Progenitor cell of endocrine pancreas (in vitro differentiated cells): Measurements from ENCODE around the gene CAP1. TPM values are rescaled to one million over a fixed set of nuclear protein-coding genes. Genes with fewer than 3 reads are reported as not detected.

ENCODE experiments used
- DNase-seq: peaks from one replicate; pipeline ENCODE4 v3.0.0; 2021; ENCODE audit warnings: low spot score; ENCODE audit not compliant: unreplicated experiment
- H3K27ac Mint-ChIP-seq: 2 replicates; pipeline ENCODE4 v1.8.0; 2021; ENCODE audit warnings: mild to moderate bottlenecking, moderate library complexity, mixed read lengths
- H3K27me3 Mint-ChIP-seq: 2 replicates; pipeline ENCODE4 v1.8.0; 2021; ENCODE audit warnings: mixed read lengths
- H3K36me3 Mint-ChIP-seq: 2 replicates; pipeline ENCODE4 v1.8.0; 2022; ENCODE audit warnings: mixed read lengths; ENCODE audit not compliant: insufficient read depth
- H3K4me1 Mint-ChIP-seq: 2 replicates; pipeline ENCODE4 v1.8.0; 2021; ENCODE audit warnings: low read depth, mixed read lengths
- H3K4me3 Mint-ChIP-seq: 2 replicates; pipeline ENCODE4 v1.8.0; 2021; ENCODE audit warnings: low read depth, mild to moderate bottlenecking, moderate library complexity, mixed read lengths
- H3K9me3 Mint-ChIP-seq: 2 replicates; pipeline ENCODE4 v1.8.0; 2021; ENCODE audit warnings: low read depth, mixed read lengths
- CTCF ChIP-seq: fragments of 200-600 bp; sonication (generic); IDR thresholded peaks from one replicate; pipeline ENCODE4 v1.5.0; 2021; ENCODE audit warnings: antibody characterized with exemption, mild to moderate bottlenecking; ENCODE audit not compliant: unreplicated experiment
- total RNA-seq: library from RNA; stranded (reverse); gene quantifications from 2 replicates; pipeline ENCODE4 v1.2.1, GENCODE V29; 2021

CAP1 gene
- total RNA-seq, 1 donor from 2014 or later, result 154 TPM

GRCh38 chr1:40058453-40059337 is 18.2 kb downstream of the CAP1 start:
- DNase-seq, result no peak
- Mint-ChIP-seq H3K27ac (peak overlapping the region; percentile 56), H3K27me3 (no peaks in the 10 kb centered on the region), H3K9me3 (no peaks in the 10 kb centered on the region), H3K4me1 (peaks cover 25% of the 10 kb centered on the region), H3K4me3 (no peak overlapping the region), H3K36me3 (peaks cover 6% of the 10 kb centered on the region)
- TF ChIP-seq CTCF, result no peak

- Mint-ChIP-seq H3K4me1 (peaks cover 25% of the 10 kb centered on the region), H3K27me3 (no peaks in the 10 kb centered on the region), H3K36me3 (peaks cover 13% of the 10 kb centered on the region), H3K27ac (no peak overlapping the region), H3K4me3 (no peak overlapping the region), H3K9me3 (no peaks in the 10 kb centered on the region)
- TF ChIP-seq CTCF, result no peak
- no peak for DNase-seq
Observed at GRCh38 chr1:40059338-40059959, 18.9 kb downstream of the CAP1 start.

GRCh38 chr1:40059960-40060750 is 19.6 kb downstream of the CAP1 start:
- Mint-ChIP-seq H3K9me3 (no peaks in the 10 kb centered on the region), H3K27ac (no peak overlapping the region), H3K4me1 (peaks cover 25% of the 10 kb centered on the region), H3K4me3 (no peak overlapping the region), H3K36me3 (peaks cover 13% of the 10 kb centered on the region), H3K27me3 (no peaks in the 10 kb centered on the region)
- no peak for TF ChIP-seq CTCF
- DNase-seq, result no peak

GRCh38 chr1:40064797-40065499 is 24.4 kb downstream of the CAP1 start:
- H3K27me3 Mint-ChIP-seq, result no peaks in the 10 kb centered on the region
- TF ChIP-seq CTCF, result no peak
- H3K36me3 Mint-ChIP-seq, result peaks cover 31% of the 10 kb centered on the region
- no peak overlapping the region for H3K4me3 Mint-ChIP-seq
- H3K9me3 Mint-ChIP-seq, result no peaks in the 10 kb centered on the region
- no peak for DNase-seq
- H3K27ac Mint-ChIP-seq, result no peak overlapping the region
- no peaks in the 10 kb centered on the region for H3K4me1 Mint-ChIP-seq
